ENCODE measurements around the gene BRD3.
"Not testable (repeated sequence)": the region's sequence is repeated elsewhere in the genome, so short reads cannot be mapped to it uniquely, and the experiment has no call there.

Gene BRD3

DNA sequence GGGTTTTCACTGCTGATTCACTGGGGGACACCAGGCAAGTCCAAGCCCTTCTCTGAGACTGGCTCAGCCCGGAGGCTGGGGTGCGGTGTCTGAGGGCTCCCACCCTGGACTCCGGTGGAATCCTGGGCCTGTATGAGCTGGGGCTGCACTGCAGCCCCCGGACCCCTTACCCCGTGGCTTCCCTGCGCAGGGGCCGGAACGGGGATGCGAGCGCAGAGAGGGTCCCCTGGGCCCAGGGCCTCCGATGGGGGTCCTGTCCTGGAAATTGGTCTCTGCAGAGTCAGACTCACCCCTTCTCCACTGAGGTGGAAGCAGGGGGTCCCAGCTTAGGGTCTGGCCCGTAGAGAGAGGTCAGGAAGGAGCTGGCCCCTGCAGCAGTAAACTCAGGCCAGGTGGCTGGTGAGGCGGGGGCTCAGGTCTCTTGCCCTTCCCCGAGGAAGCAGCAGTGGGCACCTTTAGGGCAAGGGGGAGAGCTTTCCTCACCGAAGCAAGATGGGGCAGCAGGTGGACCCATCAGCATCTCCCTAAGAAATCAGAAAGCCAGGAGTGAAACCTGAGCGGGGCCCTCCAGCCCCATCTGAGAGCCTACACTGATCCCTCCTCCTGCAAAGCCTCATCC lies 74.1 kb downstream of the BRD3 start:
- no peak for DNase-seq (ENCODE audit: low spot score)

DNA sequence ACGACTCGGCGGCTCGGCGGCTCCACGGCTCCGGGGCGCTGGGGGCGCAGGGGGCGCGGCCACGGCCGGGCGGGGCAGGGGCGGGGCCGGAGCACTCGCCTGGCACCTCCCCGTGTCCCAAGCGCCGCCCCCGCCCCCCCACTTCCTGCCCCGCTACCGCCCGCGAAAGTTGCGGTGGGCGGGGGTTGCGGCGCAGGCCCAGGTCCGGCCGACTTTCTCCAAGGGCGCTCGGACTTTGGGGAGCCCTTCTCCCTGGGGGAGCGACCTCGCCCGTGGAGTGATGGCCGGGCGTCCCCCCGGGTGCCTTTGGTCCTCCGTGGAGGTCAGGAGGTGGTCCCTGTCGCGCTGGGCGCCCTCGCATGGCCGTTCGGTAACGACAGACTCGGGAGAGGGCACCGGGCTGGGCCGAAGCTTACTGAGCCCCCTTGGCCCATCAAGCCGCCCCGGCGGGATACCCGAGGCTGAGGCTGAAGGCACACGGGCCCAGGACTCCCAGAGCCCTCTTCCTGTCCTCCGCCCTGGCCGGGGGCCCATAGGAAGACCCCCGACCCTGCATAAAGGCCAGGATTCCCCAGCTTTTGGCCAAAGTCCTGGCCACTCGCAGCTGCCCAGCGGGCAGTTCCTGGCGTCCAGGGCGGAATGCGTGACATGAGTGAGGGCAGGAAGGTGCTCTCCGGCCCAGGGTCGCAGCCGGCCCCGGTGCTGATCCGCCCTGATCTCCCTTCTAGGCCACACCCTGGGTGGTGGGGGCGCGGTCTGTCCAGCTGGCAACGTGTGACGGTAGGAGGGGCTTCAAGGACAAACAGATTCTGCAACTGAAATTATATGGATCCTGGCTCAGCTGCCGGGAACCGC lies 74.8 kb downstream of the BRD3 start:
- peak; percentile 64 for DNase-seq (ENCODE audit: low spot score)

DNA sequence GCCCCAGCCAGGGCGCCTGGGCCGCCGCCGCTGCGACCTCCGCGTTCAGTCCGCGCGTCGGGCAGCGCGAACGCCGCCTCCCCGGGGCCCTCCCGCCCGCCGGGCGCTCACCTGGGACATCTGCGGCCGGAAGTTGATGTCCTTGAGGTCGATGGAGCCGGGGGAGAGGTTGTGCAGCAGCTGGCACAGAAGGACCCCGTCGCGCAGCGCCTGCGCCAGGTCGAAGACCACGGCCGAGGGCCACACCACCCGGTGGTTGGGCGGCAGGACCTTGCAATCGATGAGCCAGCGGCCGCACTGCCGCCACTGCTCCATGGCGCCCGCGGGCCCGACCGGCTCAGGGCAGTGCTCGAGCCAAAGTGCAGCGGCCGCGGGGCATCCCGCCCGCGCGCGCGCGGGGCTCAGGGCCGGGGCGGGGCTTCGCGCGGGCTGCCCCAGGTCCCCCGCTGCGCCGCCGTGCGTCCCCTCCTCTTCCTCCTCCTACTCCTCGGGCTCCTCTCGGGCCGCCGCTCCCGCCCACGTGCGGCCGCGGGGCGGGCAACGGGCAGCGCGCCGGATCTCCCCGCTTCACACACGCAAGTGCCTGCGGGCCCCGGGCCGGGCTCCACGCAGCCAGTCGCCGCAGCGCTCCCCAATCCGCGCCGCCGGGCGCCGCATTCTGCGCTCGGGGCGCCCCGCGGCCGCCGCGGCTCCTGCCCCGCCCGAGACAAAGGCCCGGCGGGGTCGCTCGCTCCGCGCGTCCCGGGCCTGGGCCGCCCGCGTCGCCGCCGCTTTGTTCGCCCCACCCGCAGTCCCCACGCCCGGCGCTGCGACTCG lies 75.7 kb downstream of the BRD3 start, which contains the start of gene VAV2:
VAV2 (minus strand) TSS at position 361 of the 816 bp plus-strand sequence; CDS start at position 315, 46 bp downstream.
- DNase-seq (ENCODE audit: low spot score): peak; percentile 13

DNA sequence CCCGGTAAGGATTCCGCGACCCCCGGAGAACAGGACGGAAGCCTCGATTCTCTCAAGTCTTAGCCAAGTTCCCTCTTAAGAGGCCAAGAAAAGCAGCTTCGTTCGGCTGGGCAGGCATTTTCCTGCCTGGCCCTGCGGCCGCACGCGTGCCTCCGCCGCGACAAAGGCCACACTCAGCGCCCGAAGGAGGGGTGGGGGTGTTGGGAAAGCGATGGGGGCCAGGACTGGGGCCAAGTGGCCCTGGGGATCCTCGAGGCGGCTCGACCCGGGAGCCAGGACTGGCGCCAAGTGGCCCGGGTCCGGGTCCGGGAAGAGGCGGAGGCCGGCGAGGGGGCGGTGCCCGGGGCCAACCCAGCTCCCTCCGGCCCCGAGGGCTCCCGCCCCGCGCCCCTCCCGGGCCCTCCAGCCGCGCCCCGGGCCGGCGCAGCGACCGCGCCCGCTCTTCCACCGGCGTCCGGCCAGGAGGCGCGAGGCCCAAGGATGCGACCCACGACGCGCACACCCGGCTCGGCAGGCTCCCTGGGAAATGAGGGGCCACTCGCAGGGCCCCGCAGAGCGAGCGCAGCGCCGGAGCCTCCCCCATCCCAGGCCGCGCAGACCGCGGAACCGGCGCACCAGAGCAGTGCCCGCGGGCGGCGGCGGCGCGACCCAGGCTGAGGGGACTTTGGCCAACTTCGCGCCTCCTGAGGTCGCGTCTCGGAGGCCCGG lies 76.5 kb downstream of the BRD3 start:
- DNase-seq (ENCODE audit: low spot score): no peak

- no peak for DNase-seq (ENCODE audit: low spot score)
Observed at GRCh38 chr9:133990366-133991213, 77.2 kb downstream of the BRD3 start.

DNA sequence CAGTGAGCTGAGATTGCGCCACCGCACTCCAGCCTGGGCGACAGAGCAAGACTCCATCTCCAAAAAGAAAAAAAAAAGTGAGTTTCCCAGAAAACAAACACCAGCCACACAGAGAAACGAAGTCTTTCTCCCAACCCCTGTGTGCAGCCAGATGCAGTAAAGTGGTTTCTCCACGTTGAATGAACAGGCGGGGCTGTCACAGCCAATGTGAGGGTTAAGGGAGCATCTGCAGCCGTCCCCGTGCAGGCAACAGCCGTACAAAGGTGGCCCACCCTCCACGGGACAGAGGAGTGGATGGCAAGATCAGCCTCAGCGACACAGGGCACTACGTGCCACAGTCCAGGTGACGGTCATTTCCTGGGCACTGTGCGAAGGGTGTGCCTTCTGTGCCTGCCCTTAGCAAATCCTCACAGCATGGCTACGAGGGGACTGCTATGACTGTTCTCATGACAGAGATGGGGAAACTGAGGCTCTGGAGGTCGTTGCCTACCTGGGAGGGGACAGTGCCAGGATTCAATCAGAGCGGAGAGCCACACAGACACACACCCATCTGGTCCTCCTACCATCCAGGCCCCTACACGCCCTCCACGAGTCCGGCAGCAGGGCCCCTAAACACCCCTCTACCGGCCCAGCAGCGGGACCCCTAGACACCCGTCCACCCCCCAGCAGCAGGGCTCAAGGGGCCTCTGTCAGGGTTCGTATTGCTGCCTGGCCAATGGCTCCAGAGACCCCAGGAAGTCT lies 78.0 kb downstream of the BRD3 start:
- no peak for DNase-seq (ENCODE audit: low spot score)

GRCh38 chr9:133988771-133989170 lies 79.1 kb downstream of the BRD3 start:
- not testable (repeated sequence) for DNase-seq (ENCODE audit: low spot score)

GRCh38 chr9:133987946-133988665 lies 79.7 kb downstream of the BRD3 start:
- DNase-seq (ENCODE audit: low spot score): no peak

GRCh38 chr9:133987446-133987788 lies 80.4 kb downstream of the BRD3 start:
- DNase-seq (ENCODE audit: low spot score): no peak

DNA sequence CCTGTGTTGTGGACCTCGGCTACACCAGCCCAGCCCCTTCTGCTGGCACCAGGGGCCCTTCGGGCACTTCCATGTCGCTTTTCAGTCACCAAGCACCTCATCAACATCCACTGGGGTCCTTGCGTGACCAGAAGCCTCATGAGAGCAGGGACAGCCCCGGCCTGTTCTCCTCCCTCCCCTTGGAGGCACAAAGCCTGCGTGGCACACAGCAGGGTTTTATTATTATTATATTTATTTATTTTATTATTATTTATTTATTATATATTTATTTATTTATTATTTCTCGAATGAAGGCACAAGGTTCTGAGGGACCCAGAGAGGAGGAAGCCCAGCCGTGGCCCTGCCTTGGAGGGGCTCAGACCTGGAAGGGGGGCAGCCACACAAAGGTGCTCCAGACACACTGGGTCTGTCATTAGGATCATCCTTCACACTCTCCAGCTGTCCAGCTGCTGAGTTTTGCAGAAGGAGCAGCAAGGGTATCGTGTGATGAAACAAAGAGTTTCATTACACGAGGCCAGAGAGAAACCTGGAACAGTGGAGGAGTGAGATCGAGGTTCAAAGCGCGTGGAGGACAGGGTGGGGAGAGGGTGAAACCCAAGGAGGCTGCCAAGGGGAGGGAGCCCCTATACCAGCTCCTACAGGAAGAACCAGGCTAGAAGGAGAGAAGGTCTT lies 80.9 kb downstream of the BRD3 start:
- no peak for DNase-seq (ENCODE audit: low spot score)

GRCh38 chr9:133986061-133986460 lies 81.8 kb downstream of the BRD3 start:
- no peak for DNase-seq (ENCODE audit: low spot score)

- no peak for DNase-seq (ENCODE audit: low spot score)
Observed at GRCh38 chr9:133982971-133983720, 84.7 kb downstream of the BRD3 start.

- no peak for DNase-seq (ENCODE audit: low spot score)
Observed at GRCh38 chr9:133981958-133982681, 85.7 kb downstream of the BRD3 start.

DNA sequence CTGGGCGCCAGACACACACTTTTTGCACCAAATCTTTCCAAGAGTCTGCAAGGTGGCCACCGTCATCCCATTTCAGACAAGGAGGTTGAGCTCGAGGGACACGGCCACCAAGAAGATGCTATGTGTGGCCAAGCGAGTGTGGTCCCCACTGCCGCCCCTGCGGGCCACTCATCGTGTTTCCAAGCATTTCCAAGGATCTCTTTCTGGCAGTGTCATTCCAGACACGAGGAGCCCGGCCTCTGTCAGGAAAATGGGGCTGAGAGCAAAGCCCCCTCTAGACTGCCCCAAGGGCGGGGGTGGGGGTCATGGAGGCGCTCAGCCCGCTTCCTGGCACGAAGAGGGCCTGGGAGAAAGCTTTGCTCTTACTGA lies 86.3 kb downstream of the BRD3 start:
- no peak for DNase-seq (ENCODE audit: low spot score)

GRCh38 chr9:133980864-133981588 lies 86.8 kb downstream of the BRD3 start:
- no peak for DNase-seq (ENCODE audit: low spot score)

All from CD4-positive, alpha-beta T cell treated with Interleukin-15 for 4 hours (primary cell).